GM06990 (cell line): ENCODE measurements around the gene STPG3.

Experiments
- DNase-seq: peaks from one replicate; pipeline ENCODE4 v3.0.0-alpha.2; 2011; ENCODE audit not compliant: insufficient read length; ENCODE audit errors: extremely low read depth
- H3K27me3 ChIP-seq: replicated peaks from 2 replicates; pipeline ENCODE4 v1.6.0; 2011; ENCODE audit warnings: low read length; ENCODE audit not compliant: control insufficient read depth, insufficient read depth
- H3K36me3 ChIP-seq: 2 replicates; pipeline ENCODE4 v1.5.1; 2011; ENCODE audit warnings: low read length; ENCODE audit not compliant: control insufficient read depth, insufficient read depth
- H3K4me3 ChIP-seq: replicated peaks from 2 replicates; pipeline ENCODE4 v1.5.1; 2011; ENCODE audit warnings: low read depth, mild to moderate bottlenecking, control low read depth, low read length
- CTCF ChIP-seq: IDR thresholded peaks from 2 replicates; pipeline ENCODE4 v1.5.1; 2011; ENCODE audit warnings: low read length, control low read depth, mild to moderate bottlenecking, inconsistent platforms; ENCODE audit not compliant: insufficient read depth, poor library complexity, severe bottlenecking

Gene STPG3

DNA sequence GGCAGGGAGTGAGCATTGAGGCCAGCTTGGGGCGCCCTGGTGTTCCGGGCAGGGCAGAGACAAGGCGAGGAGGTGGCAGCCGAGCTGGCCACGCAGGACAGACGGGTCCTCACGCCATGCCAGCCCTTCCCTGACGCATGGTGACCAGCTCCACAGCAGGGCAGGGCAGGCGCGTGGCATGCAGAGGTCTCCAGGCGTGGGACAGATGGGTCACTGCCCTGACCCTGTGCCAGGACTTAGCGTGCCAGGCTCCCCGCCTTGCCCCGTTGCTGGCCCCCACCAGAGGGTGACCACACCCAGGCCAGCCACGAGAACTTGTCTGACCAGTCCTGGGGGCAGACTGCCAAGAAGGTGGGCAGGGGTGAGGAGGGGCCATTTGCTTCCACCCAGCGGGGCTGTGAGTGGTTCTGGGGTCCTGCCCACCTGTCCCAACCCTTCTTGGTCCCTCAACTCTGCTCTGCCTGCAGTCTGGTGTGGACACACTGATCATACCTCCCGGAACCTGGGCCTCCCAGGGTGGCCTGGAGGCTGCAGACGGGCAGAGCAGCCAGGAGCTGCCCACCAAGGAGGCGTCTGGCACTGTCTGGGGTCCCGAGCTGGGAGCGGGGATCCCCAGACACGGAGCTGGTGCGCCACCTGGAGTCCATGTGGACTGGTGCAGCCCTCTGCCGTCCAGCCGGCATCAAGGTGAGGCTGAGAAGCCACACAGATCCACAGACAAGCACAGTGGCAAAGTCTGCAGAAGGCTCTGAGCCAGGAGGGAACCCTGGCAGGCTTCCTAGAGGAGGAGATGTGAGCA is 23.8 kb upstream of the STPG3 start, which contains the start of gene RNF224:
RNF224 (plus strand) TSS at position 449 of the 799 bp plus-strand sequence. CDS start 834 bp downstream, outside the sequence.
- peak; percentile 82 for DNase-seq
- H3K27me3 ChIP-seq, result no peaks in the 10 kb centered on the region; the same call in 1 of the 2 replicates
- peak; percentile 95 for TF ChIP-seq CTCF
- H3K4me3 ChIP-seq, result no peak within 1 kb of the TSS
- no peaks in the 10 kb centered on the region for H3K36me3 ChIP-seq

GRCh38 chr9:137227853-137228505 is 23.1 kb upstream of the STPG3 start:
- no peak overlapping the region for H3K4me3 ChIP-seq
- DNase-seq, result no peak
- no peaks in the 10 kb centered on the region; the same call in 1 of the 2 replicates for H3K27me3 ChIP-seq
- H3K36me3 ChIP-seq, result no peaks in the 10 kb centered on the region
- TF ChIP-seq CTCF, result no peak

- no peak for DNase-seq
- no peaks in the 10 kb centered on the region for H3K36me3 ChIP-seq
- TF ChIP-seq CTCF, result no peak
- H3K27me3 ChIP-seq, result no peaks in the 10 kb centered on the region; the same call in 1 of the 2 replicates
- H3K4me3 ChIP-seq, result no peak overlapping the region
These were observed 22.5 kb upstream of the STPG3 start for GRCh38 chr9:137228506-137228967.

DNA sequence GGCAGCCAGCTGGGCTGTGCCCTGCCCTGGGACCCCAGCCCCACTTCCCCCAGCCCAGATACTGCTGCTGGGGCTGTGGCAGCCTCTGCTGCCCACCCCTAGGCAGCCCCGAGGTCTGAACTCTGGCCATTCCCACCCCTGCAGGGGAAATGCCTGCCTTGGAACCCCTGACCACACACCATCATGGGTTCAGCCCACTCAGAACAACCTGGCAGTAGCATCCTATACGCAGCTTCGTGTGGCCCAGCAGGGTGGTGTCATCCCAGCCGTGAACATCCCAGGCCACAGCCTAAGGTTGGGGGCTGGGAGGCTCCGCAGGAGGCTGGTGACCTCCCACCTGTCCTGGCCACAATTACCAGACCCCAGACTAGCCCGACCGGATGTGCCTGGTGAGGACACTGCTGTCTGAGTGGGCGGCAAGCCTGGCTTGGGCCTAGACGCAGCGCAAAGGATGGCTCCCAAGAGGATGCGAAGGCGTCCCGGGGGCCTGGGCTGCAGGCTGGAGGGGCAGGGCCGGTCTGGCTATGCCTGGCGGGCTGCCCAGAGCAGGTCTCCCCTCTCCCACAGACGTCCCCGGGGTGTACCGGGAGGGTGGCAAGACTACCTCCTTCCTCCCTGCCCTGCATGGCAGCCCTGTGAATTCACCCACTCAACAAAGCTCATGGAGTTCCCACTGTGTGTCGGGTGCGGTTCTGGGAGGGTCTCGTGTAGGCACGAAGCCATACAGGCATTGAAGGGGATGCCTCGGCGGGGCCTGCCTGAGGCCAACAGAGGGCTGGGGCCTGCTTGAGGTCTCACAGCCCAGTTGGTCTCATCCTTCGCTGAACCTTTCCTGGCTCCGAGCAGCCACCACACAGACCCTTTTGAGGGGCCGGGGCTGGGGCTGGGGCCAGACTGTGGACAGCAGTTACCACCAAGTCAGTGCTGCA is 21.9 kb upstream of the STPG3 start:
- no peak for DNase-seq
- TF ChIP-seq CTCF, result no peak

DNA sequence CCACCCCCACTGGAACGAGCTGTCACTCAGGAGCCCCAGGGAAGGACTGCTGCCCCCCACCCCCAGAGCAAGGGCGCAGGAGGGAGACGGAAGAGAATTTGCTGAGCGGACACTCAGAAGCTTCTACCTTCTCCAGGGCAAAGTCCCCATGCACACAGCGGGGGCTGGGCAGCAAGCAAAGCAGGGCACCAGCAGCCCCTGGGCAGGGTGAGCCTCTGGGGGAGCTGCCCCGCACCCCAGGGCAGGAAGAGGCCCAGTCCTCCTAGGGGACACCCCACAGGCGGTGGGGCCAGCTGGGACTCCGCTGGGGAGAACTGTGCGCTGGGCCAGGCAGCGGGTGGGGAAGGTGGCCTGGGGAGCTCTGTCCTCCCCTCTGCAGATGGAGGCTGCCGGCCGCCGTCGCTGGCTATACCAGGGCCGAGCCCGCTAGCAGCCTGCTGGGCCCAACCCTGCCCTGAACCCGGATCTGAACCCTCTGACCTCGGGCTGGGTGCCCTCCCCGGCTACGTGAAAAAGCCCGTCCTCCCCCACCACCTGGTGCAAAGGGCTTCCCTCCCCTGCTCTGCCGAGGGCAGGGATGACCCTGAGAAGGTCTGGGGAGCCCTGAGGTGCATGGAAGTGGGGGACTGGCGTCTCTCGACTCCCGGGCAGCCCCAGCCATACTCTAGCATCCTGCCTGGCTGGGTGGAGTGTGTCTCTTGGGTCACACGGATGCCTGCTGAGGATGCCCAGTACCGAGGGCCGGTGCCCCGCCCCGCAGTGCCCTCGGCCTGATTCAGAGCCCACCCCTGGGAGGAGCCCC is 21.0 kb upstream of the STPG3 start:
- no peak for DNase-seq
- H3K27me3 ChIP-seq, result no peaks in the 10 kb centered on the region; the same call in 1 of the 2 replicates
- no peak for TF ChIP-seq CTCF
- H3K4me3 ChIP-seq, result no peak overlapping the region
- no peaks in the 10 kb centered on the region for H3K36me3 ChIP-seq

More for the DNA sequence above, 21.9 kb upstream of the STPG3 start:
- Histone ChIP-seq H3K4me3 (no peak overlapping the region), H3K27me3 (no peaks in the 10 kb centered on the region; the same call in 1 of the 2 replicates), H3K36me3 (no peaks in the 10 kb centered on the region)
